Transverse colon (tissue), 4 donors: ENCODE data around the gene WDFY2. TPM values are rescaled to one million over a fixed set of nuclear protein-coding genes. Genes with fewer than 3 reads are reported as not detected.

Experiments used
- DNase-seq: peaks from one replicate; pipeline ENCODE4 v3.0.0-alpha.2; 2019
- H3K27ac ChIP-seq, 4 donors: fragments of 200-600 bp; sonication (generic); 2 replicates each; pipeline ENCODE4 v1.5.1; 2016 to 2018; ENCODE audit warnings: inconsistent platforms in 4 of 4
- H3K27me3 ChIP-seq: fragments of 200-600 bp; sonication (generic); 2 replicates; pipeline ENCODE4 v1.5.1; 2017; ENCODE audit warnings: inconsistent platforms
- H3K36me3 ChIP-seq, 4 donors: fragments of 200-600 bp; sonication (generic); 2 replicates each; pipeline ENCODE4 v1.5.1; 2017 to 2019; ENCODE audit warnings: inconsistent platforms in 4 of 4
- H3K4me1 ChIP-seq, 4 donors: fragments of 200-600 bp; sonication (generic); 2 replicates each; pipeline ENCODE4 v1.5.1; 2017 to 2020; ENCODE audit warnings: inconsistent platforms in 4 of 4
- H3K4me3 ChIP-seq, 4 donors: fragments of 200-600 bp; sonication (generic); 1 replicate in 1 of 4; 2 replicates in 3 of 4; pipeline versions ENCODE4 v1.5.1 to v1.6.1; 2017 to 2019; ENCODE audit warnings: inconsistent platforms in 4 of 4
- H3K9me3 ChIP-seq, 2 donors: fragments of 200-600 bp; sonication (generic); 2 replicates each; pipeline ENCODE4 v1.5.1; 2017 to 2019; ENCODE audit warnings: inconsistent platforms in 2 of 2
- CTCF ChIP-seq, 5 experiments: fragments of 200-600 bp in 3 of 5; fragments of 450-650 bp in 2 of 5; sonication (generic) in 3 of 5; IDR thresholded peaks; 1 replicate in 2 of 5; 2 replicates in 3 of 5; pipeline ENCODE4 v1.5.1; 2016 to 2017; ENCODE audit warnings: antibody characterized with exemption in 5 of 5, inconsistent platforms in 3 of 5, mild to moderate bottlenecking in 2 of 5, moderate library complexity in 1 of 5
- EP300 ChIP-seq: sonication (generic); formaldehyde crosslinking; IDR thresholded peaks from one replicate; pipeline ENCODE4 v1.6.1; 2017; ENCODE audit warnings: antibody characterized with exemption, low read depth
- POLR2A ChIP-seq: fragments of 450-650 bp; IDR thresholded peaks from one replicate; pipeline ENCODE4 v1.6.1; 2016; ENCODE audit warnings: antibody characterized with exemption, mild to moderate bottlenecking, moderate library complexity
- POLR2AphosphoS5 ChIP-seq, 3 donors: sonication (generic); formaldehyde crosslinking; IDR thresholded peaks; one replicate each; pipeline ENCODE4 v1.6.1; 2016; ENCODE audit warnings: antibody characterized with exemption in 3 of 3
- WGBS, 2 donors: methylation state at CpG; one replicate each; pipeline ENCODE4 v1.1.5; 2018; ENCODE audit warnings: low coverage in 1 of 2; 5-methylcytosine and 5-hydroxymethylcytosine counted together
- in situ Hi-C, 4 donors: fragments of 200-750 bp; cut with MboI; loops; one replicate each; pipeline versions ENCODE4 v1.15.0 to v1.15.1; 2017; ENCODE audit warnings: low sequenced_read_pairs in 3 of 4, low pct_ligation_motif_present in 1 of 4, low pct_unique_long_range_greater_than_20kb in 1 of 4
- intact Hi-C: fragments of 100-400 bp; cut with DNase I; formaldehyde crosslinking; loops from one replicate; pipeline ENCODE4 v1.15.1; 2023; ENCODE audit warnings: low total_unique reads
- total RNA-seq, 4 donors: library from RNA; depleted of rRNA; stranded (reverse); fragments of >200 nt; gene quantifications; one replicate each; pipeline ENCODE4 v1.1.0, GENCODE V29; 2016

WDFY2 gene
- total RNA-seq, 4 donors from 2014 or later, result 2.4 to 12.3 (median 6.7) TPM

- no peak for DNase-seq
- peaks cover 0 to 3% (median 0%) of the 10 kb centered on the region in 4 donors for H3K4me1 ChIP-seq
- TF ChIP-seq CTCF (IDR thresholded peaks at IDR 0.05), result no peak
- no peak for TF ChIP-seq EP300
- no peak for TF ChIP-seq POLR2A
- no peak for TF ChIP-seq POLR2AphosphoS5 (IDR thresholded peaks at IDR 0.05)
Measured at GRCh38 chr13:51547425-51548176, 36.7 kb upstream of the WDFY2 start.

GRCh38 chr13:51549050-51549449 lies 35.2 kb upstream of the WDFY2 start:
- Histone ChIP-seq H3K4me1 (no peaks in the 10 kb centered on the region), H3K36me3 (no peaks in the 10 kb centered on the region), H3K9me3 (no peaks in the 10 kb centered on the region), H3K27ac (no peak overlapping the region), H3K27me3 (no peaks in the 10 kb centered on the region), H3K4me3 (no peak overlapping the region)
- intact Hi-C loops, result no loop called here
- WGBS, 2 donors, result 70 to 100% methylated on average over 1 to 3 of the region's 3 CpGs
- in situ Hi-C loops, result no loop called here
- no peak for TF ChIP-seq EP300
- no peak for TF ChIP-seq POLR2A
- TF ChIP-seq POLR2AphosphoS5 (IDR thresholded peaks at IDR 0.05), result no peak
- DNase-seq, result no peak

More at GRCh38 chr13:51547425-51548176, 36.7 kb upstream of the WDFY2 start:
- 77 to 87% methylated on average over 6 of the region's 6 CpGs for WGBS, 2 donors
- in situ Hi-C loops, result no loop called here
- no peaks in the 10 kb centered on the region for H3K36me3 ChIP-seq
- no peaks in the 10 kb centered on the region for H3K9me3 ChIP-seq
- intact Hi-C loops, result no loop called here
- no peak overlapping the region for H3K4me3 ChIP-seq
- H3K27me3 ChIP-seq, result no peaks in the 10 kb centered on the region
- H3K27ac ChIP-seq, result no peak overlapping the region

- no peaks in the 10 kb centered on the region for H3K4me1 ChIP-seq
- no peak for DNase-seq
- H3K9me3 ChIP-seq, result no peaks in the 10 kb centered on the region
- H3K27me3 ChIP-seq, result no peaks in the 10 kb centered on the region
- no peak overlapping the region for H3K4me3 ChIP-seq
- in situ Hi-C loops (no loop called here), intact Hi-C loops (no loop called here)
- H3K27ac ChIP-seq, result no peak overlapping the region
- 86 to 87% methylated on average over 2 of the region's 2 CpGs for WGBS, 2 donors
- TF ChIP-seq EP300, result no peak
- no peak for TF ChIP-seq POLR2AphosphoS5 (IDR thresholded peaks at IDR 0.05)
- no peak for TF ChIP-seq CTCF (IDR thresholded peaks at IDR 0.05)
- TF ChIP-seq POLR2A, result no peak
- H3K36me3 ChIP-seq, result no peaks in the 10 kb centered on the region
Measured at GRCh38 chr13:51549593-51549992, 34.7 kb upstream of the WDFY2 start.

GRCh38 chr13:51550151-51550550 lies 34.1 kb upstream of the WDFY2 start:
- 90 to 100% methylated on average over 1 of the region's 1 CpG for WGBS, 2 donors
- H3K27ac ChIP-seq, result no peak overlapping the region
- intact Hi-C loops (no loop called here), in situ Hi-C loops (no loop called here)
- no peaks in the 10 kb centered on the region for H3K9me3 ChIP-seq
- H3K4me1 ChIP-seq, result no peaks in the 10 kb centered on the region
- no peak for DNase-seq
- TF ChIP-seq POLR2AphosphoS5 (IDR thresholded peaks at IDR 0.05), result no peak
- no peak for TF ChIP-seq CTCF (IDR thresholded peaks at IDR 0.05)
- no peak for TF ChIP-seq EP300
- TF ChIP-seq POLR2A, result no peak
- H3K4me3 ChIP-seq, result no peak overlapping the region
- H3K36me3 ChIP-seq, result no peaks in the 10 kb centered on the region
- no peaks in the 10 kb centered on the region for H3K27me3 ChIP-seq
